ENCODE data around the gene CCT5. TPM values are rescaled to one million over a fixed set of nuclear protein-coding genes. Genes with fewer than 3 reads are reported as not detected.

The CCT5 gene
- total RNA-seq (100 to 1,000 TPM; 202 to 261 TPM), polyA plus RNA-seq (ENCODE audit: insufficient read length in 2 of 2) (100 to 1,000 TPM; 201 to 202 TPM)
- long read RNA-seq, donor 1, transcript CCT5-201 (11 exons, 3,675 nt), result major isoform, 71 of 205 reads
- long read RNA-seq, donor 1, transcript CCT5-212 (2 exons, 568 nt), result minor isoform, 22 of 205 reads
- long read RNA-seq, donor 1, partial matches to known transcripts, result 105 of 205 reads
- long read RNA-seq, donor 1, other reads (novel, unspliced or antisense), result 0 of 205 reads
- long read RNA-seq, donor 2, transcript CCT5-201 (11 exons, 3,675 nt), result major isoform, 32 of 68 reads
- long read RNA-seq, donor 2, transcript CCT5-212 (2 exons, 568 nt), result minor isoform, 8 of 68 reads
- long read RNA-seq, donor 2, partial matches to known transcripts, result 23 of 68 reads
- long read RNA-seq, donor 2, other reads (novel, unspliced or antisense), result 0 of 68 reads
- long read RNA-seq, donor 3, transcript CCT5-201 (11 exons, 3,675 nt), result major isoform, 23 of 98 reads
- long read RNA-seq, donor 3, transcript CCT5-212 (2 exons, 568 nt), result minor isoform, 13 of 98 reads
- long read RNA-seq, donor 3, partial matches to known transcripts, result 45 of 98 reads
- long read RNA-seq, donor 3, other reads (novel, unspliced or antisense), result 16 of 98 reads
- long read RNA-seq, donor 4, transcript CCT5-212 (2 exons, 568 nt), result minor isoform, 20 of 141 reads
- long read RNA-seq, donor 4, transcript CCT5-201 (11 exons, 3,675 nt), result major isoform, 44 of 141 reads
- long read RNA-seq, donor 4, partial matches to known transcripts, result 71 of 141 reads
- long read RNA-seq, donor 4, other reads (novel, unspliced or antisense), result 0 of 141 reads

DNA sequence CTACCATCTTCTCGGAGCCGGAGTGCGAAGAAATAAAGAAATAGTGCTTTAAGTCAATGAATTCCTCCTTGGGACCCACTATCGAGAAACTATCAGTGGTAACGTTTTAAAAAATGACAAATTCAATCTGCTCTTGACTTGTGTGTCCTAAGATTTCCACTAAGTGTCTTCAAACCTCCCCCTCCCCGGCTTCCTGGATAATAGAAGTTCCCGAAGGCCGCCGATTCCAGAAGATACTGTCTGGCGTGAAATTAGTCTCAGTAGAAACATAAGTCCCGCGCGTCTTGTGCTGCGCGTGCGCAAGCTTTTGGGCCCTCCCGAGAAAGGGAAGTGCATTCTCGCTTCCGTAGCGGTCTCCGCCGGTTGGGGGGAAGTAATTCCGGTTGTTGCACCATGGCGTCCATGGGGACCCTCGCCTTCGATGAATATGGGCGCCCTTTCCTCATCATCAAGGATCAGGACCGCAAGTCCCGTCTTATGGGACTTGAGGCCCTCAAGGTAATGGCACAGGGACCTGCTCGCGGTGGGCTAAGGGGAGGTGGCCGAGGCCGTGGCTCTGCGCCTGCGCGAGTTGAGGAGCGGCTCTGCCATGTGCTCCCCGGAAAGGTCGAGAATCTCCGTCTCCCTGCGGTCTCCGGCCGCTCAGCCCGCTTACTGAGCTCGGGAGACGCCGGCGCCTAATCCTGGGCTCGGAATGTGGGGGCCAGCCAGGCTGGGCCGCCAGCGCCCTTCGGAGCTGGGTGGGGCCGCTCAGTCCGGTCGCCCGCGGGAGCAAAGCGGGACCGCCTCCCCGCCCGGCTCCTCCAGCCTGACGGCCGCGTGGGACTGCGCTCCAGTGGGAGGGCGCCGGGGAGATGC lies at the start of gene CCT5:
CCT5 (plus strand) TSS at position 333 of the 858 bp plus-strand sequence; CDS start at position 394, 61 bp downstream.
- H3K27ac ChIP-seq (ENCODE audit: low read depth, low read length), result peak within 1 kb of the TSS; percentile 85
- 0% methylated on average over 62 of the region's 67 CpGs for WGBS (ENCODE audit: insufficient coverage)

DNA sequence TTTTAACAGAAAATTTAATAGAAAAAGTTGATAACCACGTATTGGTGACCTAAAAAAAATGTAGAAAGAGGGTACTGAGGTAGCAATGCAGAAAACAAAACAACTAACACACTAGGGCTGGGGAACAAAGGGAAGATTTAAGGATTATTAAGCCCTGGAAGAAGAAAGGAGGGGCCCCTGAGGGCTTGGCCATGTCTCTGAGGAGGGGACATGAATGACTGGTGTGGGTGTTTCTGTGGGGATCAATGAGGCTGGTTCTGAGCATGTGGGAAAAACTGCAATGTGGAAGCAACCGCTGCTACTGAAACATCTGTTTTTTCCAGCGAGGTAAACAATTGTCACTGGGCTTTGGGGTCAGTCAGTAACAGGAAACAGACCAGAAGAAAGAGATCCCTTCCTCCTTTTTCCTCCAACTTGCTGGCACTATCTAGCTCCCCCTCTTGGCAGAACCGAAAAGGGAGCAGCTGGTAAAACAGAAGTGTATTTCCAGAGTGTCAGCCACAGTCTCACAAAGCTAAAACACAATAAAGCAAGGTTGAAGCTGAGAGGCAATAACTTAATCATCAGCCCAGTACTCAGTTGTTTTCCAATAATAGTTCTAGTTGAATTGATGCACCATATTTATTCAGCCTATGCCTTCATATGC lies 48.7 kb upstream of the CCT5 start:
- no peak overlapping the region for H3K27ac ChIP-seq (ENCODE audit: low read depth, low read length)

More for the DNA sequence above, at the start of gene CCT5:
- Histone ChIP-seq H3K36me3 (ENCODE audit: control insufficient read depth, insufficient read depth, low read length) (peaks cover 4% of the 10 kb centered on the region), H3K9me3 (ENCODE audit: control insufficient read depth, insufficient read depth, low read length) (no peaks in the 10 kb centered on the region), H3K27me3 (ENCODE audit: control insufficient read depth, insufficient read depth, low read length) (no peaks in the 10 kb centered on the region), H3K4me3 (ENCODE audit: low read depth, low read length) (peak within 1 kb of the TSS; percentile 99), H3K4me1 (ENCODE audit: control insufficient read depth, insufficient read depth, low read length) (peaks cover 19% of the 10 kb centered on the region)
- DNase-seq (ENCODE audit: low read depth in 4 of 6, low spot score in 6 of 6), result peak; percentile 93 to 100 (median 96)

GRCh38 chr5:10202089-10202910 lies 47.8 kb upstream of the CCT5 start:
- WGBS (ENCODE audit: insufficient coverage), result 91% methylated on average over 2 of the region's 3 CpGs
- no peak overlapping the region for H3K4me3 ChIP-seq (ENCODE audit: low read depth, low read length)
- peaks cover 3% of the 10 kb centered on the region for H3K9me3 ChIP-seq (ENCODE audit: control insufficient read depth, insufficient read depth, low read length)
- peak in 2 of 6 donors; percentile 53 to 69 for DNase-seq (ENCODE audit: low read depth in 4 of 6, low spot score in 6 of 6)
- H3K4me1 ChIP-seq (ENCODE audit: control insufficient read depth, insufficient read depth, low read length), result no peaks in the 10 kb centered on the region
- H3K36me3 ChIP-seq (ENCODE audit: control insufficient read depth, insufficient read depth, low read length), result no peaks in the 10 kb centered on the region
- no peaks in the 10 kb centered on the region for H3K27me3 ChIP-seq (ENCODE audit: control insufficient read depth, insufficient read depth, low read length)
- no peak overlapping the region for H3K27ac ChIP-seq (ENCODE audit: low read depth, low read length)

More for the DNA sequence above, 48.7 kb upstream of the CCT5 start:
- Histone ChIP-seq H3K27me3 (ENCODE audit: control insufficient read depth, insufficient read depth, low read length) (no peaks in the 10 kb centered on the region), H3K9me3 (ENCODE audit: control insufficient read depth, insufficient read depth, low read length) (peaks cover 3% of the 10 kb centered on the region), H3K4me3 (ENCODE audit: low read depth, low read length) (no peak overlapping the region), H3K4me1 (ENCODE audit: control insufficient read depth, insufficient read depth, low read length) (no peaks in the 10 kb centered on the region), H3K36me3 (ENCODE audit: control insufficient read depth, insufficient read depth, low read length) (no peaks in the 10 kb centered on the region)
- DNase-seq (ENCODE audit: low read depth in 4 of 6, low spot score in 6 of 6), result peak in 1 of 6 donors; percentile 23
- 16% methylated on average over 3 of the region's 4 CpGs for WGBS (ENCODE audit: insufficient coverage)

GRCh38 chr5:10209004-10209403 lies 41.1 kb upstream of the CCT5 start:
- no peaks in the 10 kb centered on the region for H3K9me3 ChIP-seq (ENCODE audit: control insufficient read depth, insufficient read depth, low read length)
- no peaks in the 10 kb centered on the region for H3K27me3 ChIP-seq (ENCODE audit: control insufficient read depth, insufficient read depth, low read length)
- no peak for DNase-seq (ENCODE audit: low read depth in 4 of 6, low spot score in 6 of 6)
- H3K4me1 ChIP-seq (ENCODE audit: control insufficient read depth, insufficient read depth, low read length), result no peaks in the 10 kb centered on the region
- WGBS (ENCODE audit: insufficient coverage), result no CpG with 5 or more reads among the region's 1 CpG
- no peaks in the 10 kb centered on the region for H3K36me3 ChIP-seq (ENCODE audit: control insufficient read depth, insufficient read depth, low read length)
- H3K4me3 ChIP-seq (ENCODE audit: low read depth, low read length), result no peak overlapping the region
- H3K27ac ChIP-seq (ENCODE audit: low read depth, low read length), result no peak overlapping the region

DNA sequence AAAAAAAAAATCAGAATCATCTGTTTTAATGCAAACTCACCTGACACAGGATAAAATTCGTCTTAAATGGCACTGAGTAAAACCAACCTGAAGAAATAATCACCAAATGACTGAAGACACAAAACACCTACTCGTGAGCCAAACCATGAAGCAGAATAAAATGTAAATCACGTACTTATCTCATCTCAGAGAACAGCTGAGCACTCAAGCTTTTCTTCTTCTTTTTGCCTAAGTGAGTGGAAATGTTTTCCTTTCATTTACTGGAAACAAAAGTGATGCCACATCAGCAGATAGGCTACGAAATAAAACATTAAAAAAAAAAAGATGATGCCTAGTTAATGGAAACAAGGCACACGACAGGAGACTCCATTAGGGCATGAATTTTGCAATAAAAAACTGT lies 36.8 kb upstream of the CCT5 start:
- 88% methylated on average over 1 of the region's 5 CpGs for WGBS (ENCODE audit: insufficient coverage)
- Histone ChIP-seq H3K36me3 (ENCODE audit: control insufficient read depth, insufficient read depth, low read length) (no peaks in the 10 kb centered on the region), H3K27me3 (ENCODE audit: control insufficient read depth, insufficient read depth, low read length) (no peaks in the 10 kb centered on the region), H3K27ac (ENCODE audit: low read depth, low read length) (no peak overlapping the region), H3K9me3 (ENCODE audit: control insufficient read depth, insufficient read depth, low read length) (no peaks in the 10 kb centered on the region), H3K4me1 (ENCODE audit: control insufficient read depth, insufficient read depth, low read length) (no peaks in the 10 kb centered on the region), H3K4me3 (ENCODE audit: low read depth, low read length) (no peak overlapping the region)
- peak in 2 of 6 donors; percentile 16 to 58 for DNase-seq (ENCODE audit: low read depth in 4 of 6, low spot score in 6 of 6)

GRCh38 chr5:10214041-10214440 lies 36.0 kb upstream of the CCT5 start:
- no peak overlapping the region for H3K27ac ChIP-seq (ENCODE audit: low read depth, low read length)
- H3K27me3 ChIP-seq (ENCODE audit: control insufficient read depth, insufficient read depth, low read length), result no peaks in the 10 kb centered on the region
- H3K4me3 ChIP-seq (ENCODE audit: low read depth, low read length), result no peak overlapping the region
- no CpG with 5 or more reads among the region's 2 CpGs for WGBS (ENCODE audit: insufficient coverage)
- no peaks in the 10 kb centered on the region for H3K9me3 ChIP-seq (ENCODE audit: control insufficient read depth, insufficient read depth, low read length)
- no peaks in the 10 kb centered on the region for H3K36me3 ChIP-seq (ENCODE audit: control insufficient read depth, insufficient read depth, low read length)
- no peaks in the 10 kb centered on the region for H3K4me1 ChIP-seq (ENCODE audit: control insufficient read depth, insufficient read depth, low read length)
- DNase-seq (ENCODE audit: low read depth in 4 of 6, low spot score in 6 of 6), result no peak

DNA sequence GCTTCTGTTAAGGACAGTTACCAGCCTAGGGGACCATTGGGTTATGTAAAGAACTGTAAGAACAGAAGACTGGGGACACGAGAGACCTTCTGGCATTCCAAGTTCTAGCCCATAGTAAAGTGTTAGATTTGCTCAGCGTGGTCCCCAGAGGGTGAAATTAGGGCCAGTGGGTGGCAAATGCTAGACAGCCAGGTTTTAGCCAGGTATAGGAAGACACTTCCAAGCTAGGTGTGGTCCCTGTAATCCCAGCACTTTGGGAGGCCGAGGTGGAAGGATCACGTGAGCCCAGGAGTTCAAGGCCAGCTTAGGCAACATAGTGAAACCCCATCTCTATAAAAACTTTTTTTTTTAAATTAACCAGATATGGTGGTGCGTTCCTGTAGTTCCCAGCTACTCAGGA lies 34.7 kb upstream of the CCT5 start:
- Histone ChIP-seq H3K27ac (ENCODE audit: low read depth, low read length) (no peak overlapping the region), H3K4me3 (ENCODE audit: low read depth, low read length) (no peak overlapping the region), H3K4me1 (ENCODE audit: control insufficient read depth, insufficient read depth, low read length) (no peaks in the 10 kb centered on the region), H3K9me3 (ENCODE audit: control insufficient read depth, insufficient read depth, low read length) (no peaks in the 10 kb centered on the region), H3K27me3 (ENCODE audit: control insufficient read depth, insufficient read depth, low read length) (no peaks in the 10 kb centered on the region), H3K36me3 (ENCODE audit: control insufficient read depth, insufficient read depth, low read length) (no peaks in the 10 kb centered on the region)
- no peak for DNase-seq (ENCODE audit: low read depth in 4 of 6, low spot score in 6 of 6)
- WGBS (ENCODE audit: insufficient coverage), result 79% methylated on average over 2 of the region's 5 CpGs

DNA sequence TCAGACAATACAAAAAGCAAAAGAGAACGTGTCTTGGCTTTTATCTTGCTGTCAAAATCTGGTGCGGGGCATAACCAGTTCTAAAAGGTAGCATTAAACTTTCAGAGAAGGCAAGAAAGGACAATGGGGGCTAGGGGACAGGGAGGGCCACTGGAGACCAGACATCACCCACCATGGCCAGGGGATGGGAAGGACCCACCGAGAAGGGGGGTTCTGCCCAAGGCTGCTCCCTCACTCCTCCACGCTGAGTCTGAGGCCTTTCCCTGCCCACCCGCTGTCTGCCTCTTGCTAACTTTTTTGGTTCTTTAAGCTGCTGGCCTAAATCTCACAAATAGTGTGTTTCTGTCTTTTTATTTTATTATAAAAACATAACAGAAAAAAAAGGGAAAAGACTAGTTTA lies 34.0 kb upstream of the CCT5 start:
- no peak overlapping the region for H3K4me3 ChIP-seq (ENCODE audit: low read depth, low read length)
- H3K36me3 ChIP-seq (ENCODE audit: control insufficient read depth, insufficient read depth, low read length), result no peaks in the 10 kb centered on the region
- H3K9me3 ChIP-seq (ENCODE audit: control insufficient read depth, insufficient read depth, low read length), result no peaks in the 10 kb centered on the region
- no peaks in the 10 kb centered on the region for H3K4me1 ChIP-seq (ENCODE audit: control insufficient read depth, insufficient read depth, low read length)
- no peak for DNase-seq (ENCODE audit: low read depth in 4 of 6, low spot score in 6 of 6)
- H3K27ac ChIP-seq (ENCODE audit: low read depth, low read length), result no peak overlapping the region
- no peaks in the 10 kb centered on the region for H3K27me3 ChIP-seq (ENCODE audit: control insufficient read depth, insufficient read depth, low read length)
- WGBS (ENCODE audit: insufficient coverage), result 80% methylated on average over 3 of the region's 5 CpGs

All from spinal cord (tissue), 10 donors.